WTC11 (cell line): ENCODE results near the gene KCNIP4. TPM values are rescaled to one million over a fixed set of nuclear protein-coding genes. Genes with fewer than 3 reads are reported as not detected.

Experiments
- ATAC-seq: fragments of 200-7000 bp; cut with Tn5 transposase; 2 replicates; pipeline ENCODE4 v1.10.0; 2021; ENCODE audit warnings: mild to moderate bottlenecking, moderate library complexity
- CTCF ChIA-PET: fragments of 300-600 bp; sonication (Branson Sonifier 250); formaldehyde crosslinking; loops from one replicate; lab custom pipeline; 2021; ENCODE audit warnings: antibody characterized with exemption; lab: Charles Lee
- POLR2A ChIA-PET: fragments of 350-600 bp; sonication (Branson Sonifier 250); formaldehyde crosslinking; loops from one replicate; lab custom pipeline; 2021; ENCODE audit warnings: antibody characterized with exemption; lab: Charles Lee
- DNase-seq: peaks from one replicate; pipeline ENCODE4 v3.0.0; 2021; ENCODE audit warnings: low spot score
- H3K27ac Mint-ChIP-seq: 2 replicates; pipeline ENCODE4 v1.8.0; 2021; ENCODE audit warnings: mixed read lengths
- H3K27me3 Mint-ChIP-seq: 2 replicates; pipeline ENCODE4 v1.8.0; 2021; ENCODE audit warnings: low read depth, mild to moderate bottlenecking, moderate library complexity, mixed read lengths
- H3K36me3 Mint-ChIP-seq: 2 replicates; pipeline ENCODE4 v1.8.0; 2021; ENCODE audit warnings: mixed read lengths
- H3K4me1 Mint-ChIP-seq: 2 replicates; pipeline ENCODE4 v1.8.0; 2022; ENCODE audit warnings: mixed read lengths
- H3K4me3 Mint-ChIP-seq: 2 replicates; pipeline ENCODE4 v1.8.0; 2021; ENCODE audit warnings: mild to moderate bottlenecking, moderate library complexity, mixed read lengths
- H3K9me3 Mint-ChIP-seq: 2 replicates; pipeline ENCODE4 v1.8.0; 2021; ENCODE audit warnings: mixed read lengths
- AFF4 ChIP-seq: sonication (generic); formaldehyde crosslinking; IDR thresholded peaks from 2 replicates; pipeline ENCODE4 v1.8.1; 2023; ENCODE audit warnings: mild to moderate bottlenecking, missing genetic modification reagents, borderline replicate concordance
- ARID4B ChIP-seq: sonication (generic); formaldehyde crosslinking; IDR thresholded peaks from 2 replicates; pipeline ENCODE4 v1.8.0; 2023; ENCODE audit warnings: missing genetic modification reagents, mild to moderate bottlenecking, borderline replicate concordance
- E2F4 ChIP-seq: sonication (generic); formaldehyde crosslinking; IDR thresholded peaks from 2 replicates; pipeline ENCODE4 v1.8.1; 2022; ENCODE audit warnings: low read depth, mild to moderate bottlenecking, moderate library complexity, missing genetic modification reagents, borderline replicate concordance
- EMX1 ChIP-seq: fragments of 250-450 bp; sonication (Bioruptor Pico); IDR thresholded peaks from 2 replicates; pipeline ENCODE4 v1.8.0; 2021; ENCODE audit warnings: mild to moderate bottlenecking
- ESRRA ChIP-seq: sonication (generic); formaldehyde crosslinking; IDR thresholded peaks from 2 replicates; pipeline ENCODE4 v1.8.1; 2022; ENCODE audit warnings: mild to moderate bottlenecking, missing genetic modification reagents, borderline replicate concordance
- FOXK1 ChIP-seq: sonication (generic); formaldehyde crosslinking; IDR thresholded peaks from 2 replicates; pipeline ENCODE4 v1.8.0; 2022; ENCODE audit warnings: mild to moderate bottlenecking, moderate library complexity, missing genetic modification reagents
- HMGA2 ChIP-seq: fragments of 250-450 bp; sonication (Bioruptor Pico); IDR thresholded peaks from 2 replicates; pipeline ENCODE4 v1.4.0; 2021; ENCODE audit warnings: mild to moderate bottlenecking, moderate library complexity
- IRF2 ChIP-seq: sonication (generic); formaldehyde crosslinking; IDR thresholded peaks from 2 replicates; pipeline ENCODE4 v1.8.0; 2022; ENCODE audit warnings: low read depth, missing genetic modification reagents, borderline replicate concordance
- JAZF1 ChIP-seq: fragments of 250-450 bp; sonication (Bioruptor Pico); IDR thresholded peaks from 2 replicates; pipeline ENCODE4 v1.9.0; 2021; ENCODE audit warnings: moderate library complexity, mild to moderate bottlenecking, inconsistent platforms
- JUN ChIP-seq: sonication (generic); formaldehyde crosslinking; IDR thresholded peaks from 2 replicates; pipeline ENCODE4 v1.8.0; 2023; ENCODE audit warnings: mild to moderate bottlenecking, missing genetic modification reagents
- MXD4 ChIP-seq: fragments of 250-450 bp; sonication (Bioruptor Pico); IDR thresholded peaks from 2 replicates; pipeline ENCODE4 v1.8.0; 2021; ENCODE audit warnings: mild to moderate bottlenecking, moderate library complexity, borderline replicate concordance
- NFE2L1 ChIP-seq: sonication (generic); formaldehyde crosslinking; IDR thresholded peaks from 2 replicates; pipeline ENCODE4 v1.8.1; 2023; ENCODE audit warnings: missing genetic modification reagents
- NFYB ChIP-seq: sonication (generic); formaldehyde crosslinking; conservative IDR thresholded peaks from 2 replicates; pipeline ENCODE4 v1.8.0; 2022; ENCODE audit warnings: low read depth, missing genetic modification reagents
- PRRX2 ChIP-seq: fragments of 250-450 bp; sonication (Bioruptor Pico); IDR thresholded peaks from 2 replicates; pipeline ENCODE4 v1.8.0; 2021; ENCODE audit warnings: mild to moderate bottlenecking
- USF2 ChIP-seq: sonication (generic); formaldehyde crosslinking; IDR thresholded peaks from 2 replicates; pipeline ENCODE4 v1.8.1; 2023; ENCODE audit warnings: mild to moderate bottlenecking, missing genetic modification reagents, moderate library complexity
- ZBTB43 ChIP-seq: sonication (generic); formaldehyde crosslinking; IDR thresholded peaks from 2 replicates; pipeline ENCODE4 v1.8.1; 2023; ENCODE audit warnings: mild to moderate bottlenecking, missing genetic modification reagents
- ZNF263 ChIP-seq: sonication (generic); formaldehyde crosslinking; IDR thresholded peaks from 2 replicates; pipeline ENCODE4 v1.8.1; 2022; ENCODE audit warnings: low read depth, mild to moderate bottlenecking, moderate library complexity, missing genetic modification reagents
- total RNA-seq: library from RNA; stranded (reverse); gene quantifications from 3 replicates; pipeline ENCODE4 v1.2.3, GENCODE V29; 2021
- TF ChIP-seq, protein P1 (sequence below): fragments of 250-450 bp; sonication (Bioruptor Pico); IDR thresholded peaks from 2 replicates; pipeline ENCODE4 v1.8.0; 2021; ENCODE audit warnings: mild to moderate bottlenecking
- TF ChIP-seq, protein P2 (sequence below): fragments of 250-450 bp; sonication (Bioruptor Pico); IDR thresholded peaks from 2 replicates; pipeline ENCODE4 v1.9.0; 2021; ENCODE audit warnings: moderate library complexity, mild to moderate bottlenecking, inconsistent platforms, borderline replicate concordance
- TF ChIP-seq, protein P3 (sequence below): fragments of 250-450 bp; sonication (Bioruptor Pico); conservative IDR thresholded peaks from 2 replicates; pipeline ENCODE4 v1.9.0; 2021; ENCODE audit warnings: mild to moderate bottlenecking

The KCNIP4 gene
- total RNA-seq, 1 experiment from 2014 or later, result not detected

DNA sequence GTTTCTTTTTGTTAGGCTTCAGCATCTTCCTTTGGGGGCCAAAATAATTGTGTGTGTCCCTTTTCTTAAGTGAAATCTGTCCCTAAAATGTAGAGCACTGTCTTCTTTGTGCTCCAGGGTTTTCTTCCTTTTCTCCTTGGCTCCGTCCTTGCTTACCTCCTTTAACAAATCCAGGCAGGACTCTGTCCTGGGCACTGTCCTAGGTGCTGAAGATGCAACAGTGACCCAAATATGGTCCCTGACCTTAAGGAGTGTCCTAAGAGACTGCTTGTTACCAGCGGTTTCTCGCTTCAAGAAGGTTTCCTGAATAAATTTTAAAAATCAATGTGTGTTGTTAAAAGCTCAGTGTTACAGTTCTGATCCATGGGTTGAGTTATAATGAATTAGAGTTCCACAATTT lies 471.8 kb downstream of the KCNIP4 start (continued):
- TF ChIP-seq E2F4 (CRISPR knock-in tag) (no peak), FOXK1 (CRISPR knock-in tag) (peak; percentile 55; the same call in 1 of the 2 replicates)

DNA sequence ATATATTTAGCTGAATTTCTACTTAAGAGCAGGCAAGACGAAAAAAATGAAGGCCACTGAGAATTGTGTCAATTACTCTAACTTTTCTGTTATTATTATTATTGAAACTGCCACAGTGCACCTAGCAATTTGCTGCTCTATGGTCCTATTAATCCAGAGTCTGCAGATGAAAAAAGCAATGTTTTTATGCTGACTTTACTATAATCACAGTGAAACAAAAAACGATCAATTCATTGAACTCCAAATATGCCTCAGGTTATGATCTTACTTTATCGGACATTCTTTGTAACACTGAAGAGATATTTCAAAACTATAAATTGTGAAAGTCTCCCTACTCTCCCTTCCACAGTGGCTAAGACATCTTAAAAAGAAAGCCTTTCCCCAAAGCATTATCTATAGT lies 474.4 kb downstream of the KCNIP4 start:
- Mint-ChIP-seq H3K27me3 (no peaks in the 10 kb centered on the region; the same call in 1 of the 2 replicates), H3K27ac (no peak overlapping the region), H3K9me3 (no peaks in the 10 kb centered on the region), H3K4me1 (no peaks in the 10 kb centered on the region), H3K4me3 (no peak overlapping the region), H3K36me3 (no peaks in the 10 kb centered on the region)
- ChIA-PET CTCF (interaction anchor here (1.3 kb wide), 1 partner anchor 26 kb away, joined by 3 read pairs; no protein-coding TSS in a partner anchor), POLR2A (interaction anchor here (0.6 kb wide), 1 partner anchor 192 kb away, joined by 3 read pairs; no protein-coding TSS in a partner anchor)
- DNase-seq, result no peak
- ATAC-seq, result no peak
- TF ChIP-seq, protein P1, sequence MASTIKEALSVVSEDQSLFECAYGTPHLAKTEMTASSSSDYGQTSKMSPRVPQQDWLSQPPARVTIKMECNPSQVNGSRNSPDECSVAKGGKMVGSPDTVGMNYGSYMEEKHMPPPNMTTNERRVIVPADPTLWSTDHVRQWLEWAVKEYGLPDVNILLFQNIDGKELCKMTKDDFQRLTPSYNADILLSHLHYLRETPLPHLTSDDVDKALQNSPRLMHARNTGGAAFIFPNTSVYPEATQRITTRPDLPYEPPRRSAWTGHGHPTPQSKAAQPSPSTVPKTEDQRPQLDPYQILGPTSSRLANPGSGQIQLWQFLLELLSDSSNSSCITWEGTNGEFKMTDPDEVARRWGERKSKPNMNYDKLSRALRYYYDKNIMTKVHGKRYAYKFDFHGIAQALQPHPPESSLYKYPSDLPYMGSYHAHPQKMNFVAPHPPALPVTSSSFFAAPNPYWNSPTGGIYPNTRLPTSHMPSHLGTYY (CRISPR knock-in tag), result no peak
- TF ChIP-seq NFYB (CRISPR knock-in tag) (no peak), PRRX2 (CRISPR knock-in tag) (no peak), ARID4B (CRISPR knock-in tag) (no peak), JAZF1 (CRISPR knock-in tag) (no peak), NFE2L1 (no peak), IRF2 (CRISPR knock-in tag) (no peak), ZBTB43 (no peak), MXD4 (CRISPR knock-in tag) (no peak), ESRRA (CRISPR knock-in tag) (no peak), HMGA2 (CRISPR knock-in tag) (no peak), AFF4 (CRISPR knock-in tag) (no peak), USF2 (no peak), EMX1 (CRISPR knock-in tag) (no peak), ZNF263 (no peak), JUN (no peak)
- TF ChIP-seq, protein P2, sequence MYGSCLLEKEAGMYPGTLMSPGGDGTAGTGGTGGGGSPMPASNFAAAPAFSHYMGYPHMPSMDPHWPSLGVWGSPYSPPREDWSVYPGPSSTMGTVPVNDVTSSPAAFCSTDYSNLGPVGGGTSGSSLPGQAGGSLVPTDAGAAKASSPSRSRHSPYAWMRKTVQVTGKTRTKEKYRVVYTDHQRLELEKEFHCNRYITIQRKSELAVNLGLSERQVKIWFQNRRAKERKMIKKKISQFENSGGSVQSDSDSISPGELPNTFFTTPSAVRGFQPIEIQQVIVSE, result no peak
- TF ChIP-seq, protein P3, sequence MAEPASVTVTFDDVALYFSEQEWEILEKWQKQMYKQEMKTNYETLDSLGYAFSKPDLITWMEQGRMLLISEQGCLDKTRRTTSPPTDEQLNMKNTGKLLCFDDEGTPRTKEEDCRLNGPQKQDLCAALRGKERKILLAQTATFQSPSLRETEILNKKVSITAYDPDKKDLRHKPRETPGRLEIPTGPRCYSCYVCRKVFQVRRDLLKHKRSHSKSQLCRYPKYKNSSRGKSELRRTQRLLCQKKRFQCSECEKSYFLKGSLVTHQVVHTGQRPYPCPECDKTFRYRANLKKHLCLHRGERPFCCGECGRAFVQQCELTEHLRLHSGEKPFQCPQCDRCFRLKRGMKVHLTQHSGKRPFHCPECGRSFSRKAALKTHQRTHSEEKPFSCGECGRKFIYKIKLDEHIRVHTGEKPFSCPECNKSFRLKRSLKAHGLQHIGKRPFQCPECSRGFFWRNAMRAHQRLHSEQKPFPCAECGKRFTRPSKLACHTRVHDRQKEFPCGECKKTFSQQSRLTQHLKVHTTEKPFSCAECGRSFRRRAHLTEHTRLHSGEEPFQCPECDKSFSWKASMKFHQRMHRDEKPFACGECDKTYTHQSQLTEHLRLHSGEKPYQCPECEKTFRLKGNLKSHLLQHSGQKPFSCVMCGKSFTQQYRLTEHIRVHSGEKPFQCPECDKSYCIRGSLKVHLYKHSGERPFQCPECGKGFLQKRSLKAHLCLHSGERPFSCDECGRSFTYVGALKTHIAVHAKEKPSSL (CRISPR knock-in tag), result no peak
